Spleen (tissue), 7 donors: Measurements from ENCODE around the gene SPIRE1.

Experiments
- POLR2A ChIP-seq, 3 donors: fragments of 450-650 bp; IDR thresholded peaks; one replicate each; pipeline ENCODE4 v1.5.1; 2017; ENCODE audit warnings: antibody characterized with exemption in 3 of 3, mild to moderate bottlenecking in 1 of 3
- TF ChIP-seq, protein P1 (sequence below), 11 experiments: fragments of 200-600 bp in 7 of 11; fragments of 450-650 bp in 4 of 11; sonication (generic) in 4 of 11; IDR thresholded peaks in 8 of 11; conservative IDR thresholded peaks in 3 of 11; 1 replicate in 7 of 11; 2 replicates in 4 of 11; pipeline versions ENCODE4 v1.4.0 to v1.8.0; 2016 to 2021; ENCODE audit warnings: antibody characterized with exemption in 11 of 11, inconsistent platforms in 4 of 11, mild to moderate bottlenecking in 1 of 11
- donor health status: DM: no; HTN: no; CAD: no; lungs with moderate emphysema.
- donor health status: DM: no; HTN: no; CAD: no.
- donor health status: DM: no; HTN: no; CAD: no.

- TF ChIP-seq, protein P1, sequence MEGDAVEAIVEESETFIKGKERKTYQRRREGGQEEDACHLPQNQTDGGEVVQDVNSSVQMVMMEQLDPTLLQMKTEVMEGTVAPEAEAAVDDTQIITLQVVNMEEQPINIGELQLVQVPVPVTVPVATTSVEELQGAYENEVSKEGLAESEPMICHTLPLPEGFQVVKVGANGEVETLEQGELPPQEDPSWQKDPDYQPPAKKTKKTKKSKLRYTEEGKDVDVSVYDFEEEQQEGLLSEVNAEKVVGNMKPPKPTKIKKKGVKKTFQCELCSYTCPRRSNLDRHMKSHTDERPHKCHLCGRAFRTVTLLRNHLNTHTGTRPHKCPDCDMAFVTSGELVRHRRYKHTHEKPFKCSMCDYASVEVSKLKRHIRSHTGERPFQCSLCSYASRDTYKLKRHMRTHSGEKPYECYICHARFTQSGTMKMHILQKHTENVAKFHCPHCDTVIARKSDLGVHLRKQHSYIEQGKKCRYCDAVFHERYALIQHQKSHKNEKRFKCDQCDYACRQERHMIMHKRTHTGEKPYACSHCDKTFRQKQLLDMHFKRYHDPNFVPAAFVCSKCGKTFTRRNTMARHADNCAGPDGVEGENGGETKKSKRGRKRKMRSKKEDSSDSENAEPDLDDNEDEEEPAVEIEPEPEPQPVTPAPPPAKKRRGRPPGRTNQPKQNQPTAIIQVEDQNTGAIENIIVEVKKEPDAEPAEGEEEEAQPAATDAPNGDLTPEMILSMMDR (IDR thresholded peaks at IDR 0.05 in 8 of 11, conservative IDR thresholded peaks at IDR 0.05 in 3 of 11): no peak
- TF ChIP-seq POLR2A (IDR thresholded peaks at IDR 0.05): no peak
These were observed 172.3 kb downstream of the SPIRE1 start for GRCh38 chr18:12485479-12486105.
